ENCODE data around the gene RHOF. TPM values are rescaled to one million over a fixed set of nuclear protein-coding genes. Genes with fewer than 3 reads are reported as not detected.
A peak's percentile ranks its signal among the peaks of the same experiment; 100 is the strongest.

Gene RHOF
- total RNA-seq, 1 donor from 2014 or later = 31.9 TPM

DNA sequence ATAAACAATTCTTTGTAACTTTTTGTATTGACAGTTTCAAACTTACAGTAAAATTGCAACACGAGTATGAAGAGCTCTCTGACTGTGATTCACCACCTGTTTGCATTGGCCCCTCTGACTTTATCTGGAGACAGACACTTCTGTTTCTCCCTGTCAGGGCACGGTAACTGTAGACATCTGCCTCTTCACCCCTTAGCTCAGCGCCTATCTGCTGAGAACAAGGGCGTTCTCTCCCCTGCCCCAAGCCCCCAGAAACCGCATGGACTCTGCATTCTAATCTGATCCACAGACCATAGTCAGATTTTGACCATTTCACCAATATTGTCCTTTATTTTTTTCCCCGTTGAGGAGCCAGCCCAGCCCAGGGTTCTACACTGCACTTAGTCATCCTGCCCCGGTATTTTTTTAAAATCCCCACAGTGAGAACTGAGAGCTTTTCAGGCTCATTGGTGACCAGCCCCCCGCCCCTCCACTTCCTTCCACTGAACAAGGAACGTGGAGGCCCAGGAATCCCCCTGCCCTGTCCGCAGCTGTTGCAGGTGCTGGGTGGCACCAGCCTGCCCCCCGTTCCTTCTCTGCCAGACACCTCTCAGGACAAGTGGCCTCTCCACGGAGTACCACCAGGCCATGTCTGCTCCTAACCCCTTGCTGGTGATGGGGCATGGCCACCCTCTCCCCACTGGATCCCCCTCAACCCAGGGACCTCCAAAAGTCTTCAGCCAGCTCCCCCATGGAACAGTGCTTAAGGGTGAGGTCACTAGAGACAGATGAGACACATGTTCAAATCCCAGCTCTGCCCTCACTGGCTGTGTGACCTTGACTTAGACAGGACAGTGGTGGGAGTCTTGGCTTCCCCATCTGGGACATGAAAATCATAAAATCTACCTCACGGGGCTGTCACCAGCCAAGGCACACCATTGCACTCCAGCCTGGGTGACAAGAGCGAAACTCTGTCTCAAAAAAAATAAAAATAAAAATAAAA lies 11.2 kb downstream of the RHOF start:
- Histone ChIP-seq H3K27me3 (ENCODE audit: insufficient read depth, low read length) (no peaks in the 10 kb centered on the region), H3K9ac (ENCODE audit: low read length) (peak overlapping the region; percentile 27), H4K20me1 (ENCODE audit: insufficient read depth, low read length) (peaks cover 9% of the 10 kb centered on the region), H3K4me2 (ENCODE audit: low read length) (peak overlapping the region; percentile 60), H3K36me3 (ENCODE audit: insufficient read depth, low read length) (peaks cover 4% of the 10 kb centered on the region), H3K9me3 (ENCODE audit: insufficient read depth, low read depth, low read length) (no peaks in the 10 kb centered on the region), H3K79me2 (ENCODE audit: insufficient read depth, low read length) (no peaks in the 10 kb centered on the region), H3K4me1 (ENCODE audit: insufficient read depth, low read length) (peaks cover 35% of the 10 kb centered on the region), H2AFZ (ENCODE audit: low read depth, low read length) (no peak overlapping the region), H3K27ac (ENCODE audit: low read depth, low read length) (peak overlapping the region; percentile 42), H3K4me3 (ENCODE audit: insufficient read depth, low read depth, low read length) (no peak overlapping the region)
- H3K27me3 Mint-ChIP-seq (ENCODE audit: low read depth, unreplicated experiment) = no peaks in the 10 kb centered on the region
- FAIRE-seq (no peak), DNase-seq (ENCODE audit: low read depth) (no peak)
- H3K27ac Mint-ChIP-seq (ENCODE audit: unreplicated experiment) = peak overlapping the region; percentile 92
- H3K4me3 Mint-ChIP-seq (ENCODE audit: unreplicated experiment) = peak overlapping the region; percentile 57
- peaks cover 31% of the 10 kb centered on the region for H3K4me1 Mint-ChIP-seq (ENCODE audit: low read depth, unreplicated experiment)
- no peaks in the 10 kb centered on the region for H3K9me3 Mint-ChIP-seq (ENCODE audit: unreplicated experiment)
- peaks cover 6% of the 10 kb centered on the region for H3K36me3 Mint-ChIP-seq (ENCODE audit: low read depth, unreplicated experiment)
- no peak for TF ChIP-seq EZH2 (IDR thresholded peaks at IDR 0.05; ENCODE audit: insufficient read depth, low read length)
- TF ChIP-seq, protein P1, sequence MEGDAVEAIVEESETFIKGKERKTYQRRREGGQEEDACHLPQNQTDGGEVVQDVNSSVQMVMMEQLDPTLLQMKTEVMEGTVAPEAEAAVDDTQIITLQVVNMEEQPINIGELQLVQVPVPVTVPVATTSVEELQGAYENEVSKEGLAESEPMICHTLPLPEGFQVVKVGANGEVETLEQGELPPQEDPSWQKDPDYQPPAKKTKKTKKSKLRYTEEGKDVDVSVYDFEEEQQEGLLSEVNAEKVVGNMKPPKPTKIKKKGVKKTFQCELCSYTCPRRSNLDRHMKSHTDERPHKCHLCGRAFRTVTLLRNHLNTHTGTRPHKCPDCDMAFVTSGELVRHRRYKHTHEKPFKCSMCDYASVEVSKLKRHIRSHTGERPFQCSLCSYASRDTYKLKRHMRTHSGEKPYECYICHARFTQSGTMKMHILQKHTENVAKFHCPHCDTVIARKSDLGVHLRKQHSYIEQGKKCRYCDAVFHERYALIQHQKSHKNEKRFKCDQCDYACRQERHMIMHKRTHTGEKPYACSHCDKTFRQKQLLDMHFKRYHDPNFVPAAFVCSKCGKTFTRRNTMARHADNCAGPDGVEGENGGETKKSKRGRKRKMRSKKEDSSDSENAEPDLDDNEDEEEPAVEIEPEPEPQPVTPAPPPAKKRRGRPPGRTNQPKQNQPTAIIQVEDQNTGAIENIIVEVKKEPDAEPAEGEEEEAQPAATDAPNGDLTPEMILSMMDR (IDR thresholded peaks at IDR 0.05; ENCODE audit: insufficient read depth, low read depth, low read length) = no peak

DNA sequence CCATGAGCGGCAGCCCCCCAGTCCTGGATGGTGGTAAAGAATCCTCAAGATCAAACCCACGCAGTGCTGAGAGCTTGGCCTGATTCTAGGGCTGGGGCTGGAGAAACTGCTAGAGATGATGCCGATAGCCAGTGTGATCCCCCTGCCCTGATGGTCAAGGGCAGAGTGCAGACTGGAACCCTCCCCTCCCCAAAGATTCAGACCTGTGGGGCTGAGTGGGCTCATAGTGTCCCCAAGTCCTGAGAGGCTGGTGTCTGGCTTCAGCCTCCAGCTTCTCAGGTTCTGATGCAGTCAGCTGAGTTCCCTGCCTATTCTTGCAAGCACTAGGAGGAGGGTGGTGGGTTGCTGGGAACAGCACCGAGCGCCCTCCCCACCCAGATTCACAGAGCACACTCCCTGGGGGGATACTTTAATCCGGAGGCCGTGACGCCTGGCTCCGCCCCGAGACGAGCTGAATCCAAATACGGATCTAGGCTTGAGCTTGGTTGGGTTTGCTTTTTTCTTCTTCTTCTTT lies 11.9 kb downstream of the RHOF start:
- no peak overlapping the region for H2AFZ ChIP-seq (ENCODE audit: low read depth, low read length)
- peak overlapping the region; percentile 27 for H3K9ac ChIP-seq (ENCODE audit: low read length)
- H4K20me1 ChIP-seq (ENCODE audit: insufficient read depth, low read length) = peaks cover 5% of the 10 kb centered on the region
- H3K36me3 ChIP-seq (ENCODE audit: insufficient read depth, low read length) = peaks cover 4% of the 10 kb centered on the region
- H3K27me3 ChIP-seq (ENCODE audit: insufficient read depth, low read length) = no peaks in the 10 kb centered on the region
- Mint-ChIP-seq H3K9me3 (ENCODE audit: unreplicated experiment) (no peaks in the 10 kb centered on the region), H3K36me3 (ENCODE audit: low read depth, unreplicated experiment) (peaks cover 6% of the 10 kb centered on the region), H3K4me1 (ENCODE audit: low read depth, unreplicated experiment) (peaks cover 31% of the 10 kb centered on the region), H3K27ac (ENCODE audit: unreplicated experiment) (peak overlapping the region; percentile 92), H3K4me3 (ENCODE audit: unreplicated experiment) (no peak overlapping the region), H3K27me3 (ENCODE audit: low read depth, unreplicated experiment) (no peaks in the 10 kb centered on the region)
- no peak overlapping the region for H3K4me3 ChIP-seq (ENCODE audit: insufficient read depth, low read depth, low read length)
- H3K79me2 ChIP-seq (ENCODE audit: insufficient read depth, low read length) = no peaks in the 10 kb centered on the region
- H3K9me3 ChIP-seq (ENCODE audit: insufficient read depth, low read depth, low read length) = no peaks in the 10 kb centered on the region
- peak overlapping the region; percentile 60 for H3K4me2 ChIP-seq (ENCODE audit: low read length)
- peak overlapping the region; percentile 42 for H3K27ac ChIP-seq (ENCODE audit: low read depth, low read length)
- DNase-seq (ENCODE audit: low read depth) = no peak
- TF ChIP-seq, protein P1 (IDR thresholded peaks at IDR 0.05; ENCODE audit: insufficient read depth, low read depth, low read length) = no peak
- no peak for TF ChIP-seq EZH2 (IDR thresholded peaks at IDR 0.05; ENCODE audit: insufficient read depth, low read length)
- H3K4me1 ChIP-seq (ENCODE audit: insufficient read depth, low read length) = peaks cover 34% of the 10 kb centered on the region
- FAIRE-seq = no peak

All from astrocyte (in vitro differentiated cells and primary cell).